Stimulated activated CD8-positive, alpha-beta memory T cell treated with anti-CD3 and anti-CD28 coated beads, Interleukin-4, amount 100 ng/mL, for 48 hours (primary cell): ENCODE measurements around the gene C2CD2.

Experiments
- DNase-seq: peaks from one replicate; pipeline ENCODE4 v3.0.0-alpha.2; 2020

Gene C2CD2

GRCh38 chr21:41929248-41929647 is 24.6 kb downstream of the C2CD2 start:
- DNase-seq, result no peak

GRCh38 chr21:41928621-41929220 is 25.1 kb downstream of the C2CD2 start:
- DNase-seq, result no peak

GRCh38 chr21:41927727-41928409 is 25.9 kb downstream of the C2CD2 start:
- DNase-seq, result no peak

GRCh38 chr21:41926807-41927171 is 27.0 kb downstream of the C2CD2 start:
- DNase-seq, result no peak

- peak; percentile 43 for DNase-seq
These were observed 27.6 kb downstream of the C2CD2 start for GRCh38 chr21:41926117-41926806.

- no peak for DNase-seq
These were observed 28.1 kb downstream of the C2CD2 start for GRCh38 chr21:41925767-41926116.

- DNase-seq, result no peak
These were observed 29.5 kb downstream of the C2CD2 start for GRCh38 chr21:41924368-41924754.

- peak; percentile 35 for DNase-seq
These were observed 30.0 kb downstream of the C2CD2 start for GRCh38 chr21:41923631-41924367.

- DNase-seq, result no peak
These were observed 30.6 kb downstream of the C2CD2 start for GRCh38 chr21:41923186-41923585.

- no peak for DNase-seq
These were observed 32.8 kb downstream of the C2CD2 start for GRCh38 chr21:41921021-41921420.

- DNase-seq, result no peak
These were observed 33.3 kb downstream of the C2CD2 start for GRCh38 chr21:41920476-41920875.

- no peak for DNase-seq
These were observed 34.0 kb downstream of the C2CD2 start for GRCh38 chr21:41919666-41920398.

GRCh38 chr21:41918561-41919358 is 35.1 kb downstream of the C2CD2 start:
- no peak for DNase-seq

GRCh38 chr21:41917531-41917930 is 36.3 kb downstream of the C2CD2 start:
- DNase-seq, result no peak

- DNase-seq, result no peak
These were observed 36.9 kb downstream of the C2CD2 start for GRCh38 chr21:41916888-41917433.

GRCh38 chr21:41914965-41915364 is 38.9 kb downstream of the C2CD2 start:
- DNase-seq, result no peak

- DNase-seq, result no peak
These were observed 39.5 kb downstream of the C2CD2 start for GRCh38 chr21:41914358-41914757.

GRCh38 chr21:41913230-41913629 is 40.6 kb downstream of the C2CD2 start:
- DNase-seq, result no peak

GRCh38 chr21:41908829-41909228 is 45.0 kb downstream of the C2CD2 start:
- DNase-seq, result no peak

GRCh38 chr21:41907496-41908258 is 46.1 kb downstream of the C2CD2 start:
- no peak for DNase-seq

GRCh38 chr21:41906770-41907169 is 47.0 kb downstream of the C2CD2 start:
- DNase-seq, result no peak
